A549 (cell line): ENCODE data around the gene ZDHHC19.

Source experiments
- CTCF ChIP-seq: fragments of >200 bp; sonication (Bioruptor Twin); formaldehyde crosslinking; IDR thresholded peaks from 3 replicates; pipeline ENCODE4 v1.5.1; 2016
- EP300 ChIP-seq, 2 experiments: fragments of >200 bp; sonication (Bioruptor Twin); formaldehyde crosslinking; IDR thresholded peaks; 2 replicates in 1 of 2; 3 replicates in 1 of 2; pipeline ENCODE4 v1.6.1; 2016 to 2017
- HOXA7 ChIP-seq: fragments of 250-450 bp; sonication (Bioruptor Pico); IDR thresholded peaks from 2 replicates; pipeline ENCODE4 v1.5.0; 2020; ENCODE audit warnings: mild to moderate bottlenecking, moderate library complexity
- PBX3 ChIP-seq: IDR thresholded peaks from 2 replicates; pipeline ENCODE4 v1.6.1; 2012
- POLR2A ChIP-seq: IDR thresholded peaks from 2 replicates; pipeline ENCODE4 v1.6.1; 2012; ENCODE audit warnings: mild to moderate bottlenecking, low read length

- TF ChIP-seq EP300 (IDR thresholded peaks at IDR 0.05) (no peak), HOXA7 (no peak), POLR2A (no peak), CTCF (no peak), PBX3 (no peak)
These were observed 16.7 kb downstream of the ZDHHC19 start for GRCh38 chr3:196194542-196194915.
